SK-N-SH (cell line): Measurements from ENCODE around the gene PRB2. TPM values are rescaled to one million over a fixed set of nuclear protein-coding genes. Genes with fewer than 3 reads are reported as not detected.

Experiments used
- CTCF ChIA-PET: fragments of 300-600, 350-600 bp; formaldehyde crosslinking; extraction: SDS; loops from one replicate; lab custom pipeline; 2021; lab: Yijun Ruan, JAX
- POLR2A ChIA-PET: fragments of 350-600 bp; sonication (Branson Sonifier 250); formaldehyde crosslinking; extraction: SDS; loops from one replicate; lab custom pipeline; 2020; ENCODE audit warnings: antibody characterized with exemption, inconsistent platforms; lab: Yijun Ruan, JAX
- DNase-seq: peaks from one replicate; pipeline ENCODE4 v3.0.0; 2012
- H2AFZ ChIP-seq: fragments of 200-600 bp; sonication (generic); 2 replicates; pipeline ENCODE4 v1.8.1; 2016; ENCODE audit warnings: antibody characterized with exemption, mild to moderate bottlenecking, low read depth
- H3F3A ChIP-seq: fragments of 200-600 bp; sonication (generic); replicated peaks from 2 replicates; pipeline ENCODE3; 2016; ENCODE audit warnings: antibody characterized with exemption, mild to moderate bottlenecking; ENCODE audit not compliant: insufficient read depth
- H3K27ac ChIP-seq, 2 experiments: fragments of 200-500 bp in 1 of 2; fragments of 200-600 bp in 1 of 2; sonication (Bioruptor generic) in 1 of 2; sonication (generic), shearing (Covaris generic) in 1 of 2; 2 replicates each; pipeline versions ENCODE4 v1.5.1 to v1.6.1; 2014 to 2016; ENCODE audit warnings: low read depth in 2 of 2, inconsistent platforms in 1 of 2, low read length in 1 of 2, mild to moderate bottlenecking in 1 of 2, mixed read lengths in 1 of 2
- H3K27me3 ChIP-seq: fragments of 200-600 bp; sonication (generic), shearing (Covaris generic); 2 replicates; pipeline ENCODE4 v1.6.1; 2016; ENCODE audit warnings: mixed run types; ENCODE audit not compliant: insufficient read depth
- H3K36me3 ChIP-seq, 2 experiments: fragments of 200-500 bp in 1 of 2; fragments of 200-600 bp in 1 of 2; sonication (Bioruptor generic) in 1 of 2; sonication (generic) in 1 of 2; replicated peaks in 1 of 2; 2 replicates each; pipeline versions ENCODE3 to v1.5.1; 2014 to 2016; ENCODE audit warnings: low read length in 1 of 2, mild to moderate bottlenecking in 1 of 2; ENCODE audit not compliant: insufficient read depth in 2 of 2, control insufficient read depth in 1 of 2
- H3K4me1 ChIP-seq, 2 experiments: fragments of 200-500 bp in 1 of 2; fragments of 200-600 bp in 1 of 2; sonication (Bioruptor generic) in 1 of 2; sonication (generic), shearing (Covaris generic) in 1 of 2; 2 replicates each; pipeline versions ENCODE4 v1.5.1 to v1.6.1; 2014 to 2016; ENCODE audit warnings: low read depth in 1 of 2, low read length in 1 of 2, mixed run types in 1 of 2; ENCODE audit not compliant: insufficient read depth in 2 of 2, control insufficient read depth in 1 of 2
- H3K4me2 ChIP-seq: fragments of 200-600 bp; sonication (generic), shearing (Covaris generic); 2 replicates; pipeline ENCODE4 v1.6.1; 2017; ENCODE audit warnings: mixed run types
- H3K4me3 ChIP-seq, 2 experiments: fragments of 200-500 bp in 1 of 2; fragments of 200-600 bp in 1 of 2; sonication (Bioruptor generic) in 1 of 2; sonication (generic), shearing (Covaris generic) in 1 of 2; 2 replicates each; pipeline versions ENCODE4 v1.5.1 to v1.8.1; 2014 to 2016; ENCODE audit warnings: low read depth in 2 of 2, inconsistent platforms in 1 of 2, low read length in 1 of 2, mild to moderate bottlenecking in 1 of 2, mixed read lengths in 1 of 2, moderate library complexity in 1 of 2
- H3K79me2 ChIP-seq: fragments of 200-600 bp; sonication (generic); 2 replicates; pipeline ENCODE4 v1.8.1; 2017; ENCODE audit warnings: mild to moderate bottlenecking; ENCODE audit not compliant: insufficient read depth
- H3K9ac ChIP-seq: fragments of 200-600 bp; sonication (generic); 2 replicates; pipeline ENCODE4 v1.6.1; 2017; ENCODE audit warnings: mixed run types
- H3K9me2 ChIP-seq: fragments of 200-600 bp; sonication (generic); 2 replicates; pipeline ENCODE4 v1.6.1; 2017; ENCODE audit warnings: mixed run types
- H3K9me3 ChIP-seq: fragments of 200-600 bp; sonication (generic); 2 replicates; pipeline ENCODE4 v1.6.1; 2017; ENCODE audit warnings: mixed run types, mild to moderate bottlenecking, moderate library complexity
- H4K20me1 ChIP-seq: fragments of 200-600 bp; sonication (generic); 2 replicates; pipeline ENCODE4 v1.6.1; 2017; ENCODE audit warnings: mild to moderate bottlenecking, mixed run types; ENCODE audit not compliant: insufficient read depth
- CHD2 ChIP-seq: fragments of 150-350 bp; IDR thresholded peaks from 2 replicates; pipeline ENCODE4 v1.6.1; 2018; ENCODE audit warnings: low read length; ENCODE audit not compliant: partially characterized antibody
- ELF1 ChIP-seq: IDR thresholded peaks from 2 replicates; pipeline ENCODE4 v1.4.0; 2012
- EP300 ChIP-seq, 2 experiments: IDR thresholded peaks; 2 replicates each; pipeline versions ENCODE4 v1.4.0 to v1.6.1; 2012; ENCODE audit warnings: borderline replicate concordance in 1 of 2, low read depth in 1 of 2, low read length in 1 of 2
- EZH2phosphoT487 ChIP-seq: fragments of 200-600 bp; sonication (generic); IDR thresholded peaks from 2 replicates; pipeline ENCODE4 v1.6.1; 2017; ENCODE audit warnings: low read depth, mixed run types, mild to moderate bottlenecking, antibody characterized with exemption, moderate library complexity, borderline replicate concordance
- FOSL2 ChIP-seq: IDR thresholded peaks from 2 replicates; pipeline ENCODE4 v1.4.0; 2012; ENCODE audit warnings: low read depth, mild to moderate bottlenecking, moderate library complexity, borderline replicate concordance
- FOXJ3 ChIP-seq: sonication (generic); formaldehyde crosslinking; IDR thresholded peaks from 2 replicates; pipeline ENCODE4 v1.5.1; 2020; ENCODE audit warnings: mild to moderate bottlenecking, missing genetic modification reagents
- FOXM1 ChIP-seq: IDR thresholded peaks from 2 replicates; pipeline ENCODE4 v1.4.0; 2012; ENCODE audit warnings: low read depth, mild to moderate bottlenecking
- GABPA ChIP-seq: IDR thresholded peaks from 2 replicates; pipeline ENCODE4 v1.4.0; 2012; ENCODE audit warnings: low read depth, mild to moderate bottlenecking
- GATA2 ChIP-seq: sonication (generic); formaldehyde crosslinking; IDR thresholded peaks from 2 replicates; pipeline ENCODE4 v1.5.0; 2020; ENCODE audit warnings: mild to moderate bottlenecking, missing genetic modification reagents
- MXI1 ChIP-seq: IDR thresholded peaks from 2 replicates; pipeline ENCODE4 v1.6.1; 2012; ENCODE audit warnings: mild to moderate bottlenecking, low read depth, low read length, improper control_type of control experiment
- POLR2AphosphoS5 ChIP-seq: IDR thresholded peaks from 2 replicates; pipeline ENCODE4 v1.6.1; 2012; ENCODE audit warnings: low read depth, low read length
- RCOR1 ChIP-seq: fragments of 150-350 bp; IDR thresholded peaks from 2 replicates; pipeline ENCODE4 v1.6.1; 2017; ENCODE audit warnings: antibody characterized with exemption, low read length
- RFX5 ChIP-seq: IDR thresholded peaks from 2 replicates; pipeline ENCODE4 v1.6.1; 2012; ENCODE audit warnings: mild to moderate bottlenecking, improper control_type of control experiment, low read length
- YY1 ChIP-seq: IDR thresholded peaks from 2 replicates; pipeline ENCODE4 v1.4.0; 2012; ENCODE audit warnings: low read depth, mild to moderate bottlenecking
- WGBS: methylation state at CpG from one replicate; pipeline ENCODE4 v1.1.6; 2017; ENCODE audit warnings: low lambda C conversion rate; 5-methylcytosine and 5-hydroxymethylcytosine counted together
- polyA plus RNA-seq, 3 experiments: library from polyadenylated mRNA; depleted of rRNA; stranded (reverse); fragments of >200 nt; gene quantifications; 2 replicates each; pipeline ENCODE4 v1.2.3, GENCODE V29; 2012
- TF ChIP-seq, protein P1 (sequence below): IDR thresholded peaks from 2 replicates; pipeline ENCODE4 v1.4.0; 2012; ENCODE audit warnings: low read depth
- TF ChIP-seq, protein P2 (sequence below): IDR thresholded peaks from 2 replicates; pipeline ENCODE4; 2012

PRB2 gene
- polyA plus RNA-seq, 1 of the 3 experiments (the other 2 are of a cell fraction): not detected

DNA sequence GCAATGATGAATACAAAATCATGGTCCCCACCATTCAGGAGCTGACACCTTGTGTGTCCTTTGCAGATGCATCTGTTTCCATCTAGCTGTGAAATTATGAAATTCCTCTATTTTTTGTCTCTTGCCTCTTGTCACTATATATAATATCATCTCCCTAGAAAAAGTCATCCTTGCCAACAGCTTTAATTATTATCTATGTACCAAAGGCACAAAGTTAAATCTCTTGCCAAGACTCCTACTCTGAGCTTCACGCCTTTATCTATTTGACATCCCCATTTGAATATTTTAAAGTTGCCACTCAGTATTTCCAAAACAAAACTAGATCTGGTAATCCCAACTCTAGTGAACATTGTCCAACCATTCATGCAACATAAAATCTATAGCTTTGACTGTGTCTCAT is 32.0 kb upstream of the PRB2 start:
- WGBS: 6% methylated on average over 1 of the region's 1 CpG
- Histone ChIP-seq H4K20me1 (no peaks in the 10 kb centered on the region), H3K4me3 (no peak overlapping the region), H3K4me1 (no peaks in the 10 kb centered on the region), H3K9ac (no peak overlapping the region), H3K36me3 (no peaks in the 10 kb centered on the region), H3K27me3 (no peaks in the 10 kb centered on the region; the same call in 1 of the 2 replicates), H3K9me2 (no peaks in the 10 kb centered on the region), H3F3A (no peaks in the 10 kb centered on the region), H2AFZ (no peak overlapping the region), H3K27ac (no peak overlapping the region), H3K4me2 (no peak overlapping the region), H3K79me2 (no peaks in the 10 kb centered on the region), H3K9me3 (no peaks in the 10 kb centered on the region)
- no peak for DNase-seq
- POLR2A ChIA-PET: no interaction called here
- TF ChIP-seq FOXM1 (no peak), RFX5 (no peak), GABPA (no peak), ELF1 (no peak)
- CTCF ChIA-PET: interaction anchor here (0.6 to 0.8 kb wide), 2 partner anchors 16 to 347 kb away, joined by 3 read pairs; no protein-coding TSS in a partner anchor

DNA sequence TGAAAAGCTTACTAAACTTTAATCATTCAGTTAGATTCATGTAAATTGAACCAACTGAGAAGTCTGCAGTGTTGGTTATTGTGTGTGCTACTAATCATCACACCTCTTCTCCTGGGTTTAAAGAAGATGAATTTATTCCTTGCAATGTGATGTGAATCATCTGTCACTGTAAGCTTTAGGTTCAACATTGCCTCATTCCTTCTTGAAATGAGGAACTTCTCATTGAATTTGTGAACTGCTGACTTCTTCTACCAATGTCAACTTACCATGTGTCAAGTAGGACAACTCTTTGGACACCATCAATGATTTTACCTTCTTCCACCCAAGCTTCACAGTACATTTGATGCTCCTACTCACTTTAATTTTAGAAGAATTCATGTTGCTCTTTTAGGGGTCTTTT is 17.4 kb upstream of the PRB2 start:
- Histone ChIP-seq H3K9ac (no peak overlapping the region), H2AFZ (no peak overlapping the region), H3F3A (no peaks in the 10 kb centered on the region), H3K4me2 (no peak overlapping the region), H3K27me3 (no peaks in the 10 kb centered on the region), H3K27ac (no peak overlapping the region), H3K36me3 (no peaks in the 10 kb centered on the region), H4K20me1 (no peaks in the 10 kb centered on the region), H3K9me3 (no peaks in the 10 kb centered on the region), H3K9me2 (no peaks in the 10 kb centered on the region), H3K4me3 (no peak overlapping the region), H3K4me1 (no peaks in the 10 kb centered on the region), H3K79me2 (no peaks in the 10 kb centered on the region)
- DNase-seq: no peak
- TF ChIP-seq YY1 (no peak), GABPA (no peak), EP300 (IDR thresholded peaks at IDR 0.05; ENCODE audit: borderline replicate concordance in 1 of 2, low read depth in 1 of 2, low read length in 1 of 2) (no peak), GATA2 (CRISPR knock-in tag) (no peak), RFX5 (no peak), FOXJ3 (CRISPR knock-in tag) (no peak), CHD2 (no peak), FOSL2 (no peak), FOXM1 (no peak), ELF1 (no peak), EZH2phosphoT487 (no peak), RCOR1 (no peak), MXI1 (no peak), POLR2AphosphoS5 (no peak)
- TF ChIP-seq, protein P1, sequence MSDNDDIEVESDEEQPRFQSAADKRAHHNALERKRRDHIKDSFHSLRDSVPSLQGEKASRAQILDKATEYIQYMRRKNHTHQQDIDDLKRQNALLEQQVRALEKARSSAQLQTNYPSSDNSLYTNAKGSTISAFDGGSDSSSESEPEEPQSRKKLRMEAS: no peak
- TF ChIP-seq, protein P2, sequence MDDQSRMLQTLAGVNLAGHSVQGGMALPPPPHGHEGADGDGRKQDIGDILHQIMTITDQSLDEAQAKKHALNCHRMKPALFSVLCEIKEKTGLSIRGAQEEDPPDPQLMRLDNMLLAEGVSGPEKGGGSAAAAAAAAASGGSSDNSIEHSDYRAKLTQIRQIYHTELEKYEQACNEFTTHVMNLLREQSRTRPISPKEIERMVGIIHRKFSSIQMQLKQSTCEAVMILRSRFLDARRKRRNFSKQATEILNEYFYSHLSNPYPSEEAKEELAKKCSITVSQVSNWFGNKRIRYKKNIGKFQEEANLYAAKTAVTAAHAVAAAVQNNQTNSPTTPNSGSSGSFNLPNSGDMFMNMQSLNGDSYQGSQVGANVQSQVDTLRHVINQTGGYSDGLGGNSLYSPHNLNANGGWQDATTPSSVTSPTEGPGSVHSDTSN: no peak
- ChIA-PET POLR2A (no interaction called here), CTCF (no interaction called here)
